Stimulated activated CD4-positive, alpha-beta T cell treated with anti-CD3 and anti-CD28 coated beads, Interleukin-4, amount 100 ng/mL, for 48 hours (primary cell): ENCODE results near the gene RPL29.
A peak's percentile ranks its signal among the peaks of the same experiment; 100 is the strongest.

ENCODE experiments used
- DNase-seq, 2 donors: peaks; one replicate each; pipeline ENCODE4 v3.0.0-alpha.2; 2020; ENCODE audit warnings: low read depth in 2 of 2

RPL29 gene

GRCh38 chr3:51983578-51984268 is 12.0 kb downstream of the RPL29 start:
- no peak for DNase-seq

- DNase-seq, result peak; percentile 65 to 75
Observed at GRCh38 chr3:51982838-51983577, 12.7 kb downstream of the RPL29 start, which contains the start of gene ACY1. Gene ACY1, plus strand, starts transcription at chr3:51983535. Its CDS starts 530 bp downstream, at chr3:51984065.

DNA sequence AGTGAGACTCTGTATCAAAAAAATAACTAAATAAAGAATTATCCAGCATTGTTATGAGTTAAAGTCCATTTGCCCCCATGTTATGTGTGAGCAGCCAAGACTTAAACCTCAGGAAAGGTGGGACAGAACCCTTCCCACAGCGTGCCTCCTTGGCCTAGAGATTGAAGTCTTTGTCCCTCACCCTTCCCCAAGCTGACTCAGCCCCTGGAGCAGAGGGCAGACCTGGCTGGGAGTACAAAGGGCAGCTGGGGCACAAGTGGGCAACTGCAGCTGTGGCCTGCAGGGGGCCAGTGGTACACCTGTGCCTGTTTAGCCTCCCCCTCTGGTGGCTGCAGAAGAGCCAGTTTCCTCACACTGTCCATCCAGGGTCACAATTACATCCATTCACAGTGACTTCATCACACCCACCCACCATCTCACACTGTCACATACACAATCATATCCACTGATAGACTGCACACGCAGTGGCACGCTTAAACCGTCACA is 13.3 kb downstream of the RPL29 start:
- DNase-seq, result no peak

DNA sequence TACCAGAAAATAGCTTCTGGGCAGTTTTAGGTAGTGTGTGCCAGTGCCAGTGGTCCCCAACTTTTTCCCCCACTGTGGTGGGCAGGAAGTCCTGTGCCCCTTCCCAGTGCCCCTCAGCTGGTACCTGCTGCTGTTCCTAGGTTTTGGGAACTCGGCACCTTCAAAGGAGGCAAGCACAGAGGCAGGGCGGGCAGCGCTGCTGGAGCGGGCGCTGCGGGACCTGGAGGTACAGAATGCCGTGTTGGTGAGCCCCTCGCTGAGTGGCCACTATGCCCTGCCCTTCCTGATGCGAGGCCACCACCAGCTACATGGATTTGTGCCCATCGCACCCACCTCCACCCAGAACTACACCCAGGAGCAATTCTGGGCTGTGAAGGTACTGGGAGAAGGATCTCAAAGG is 15.4 kb downstream of the RPL29 start:
- no peak for DNase-seq

DNA sequence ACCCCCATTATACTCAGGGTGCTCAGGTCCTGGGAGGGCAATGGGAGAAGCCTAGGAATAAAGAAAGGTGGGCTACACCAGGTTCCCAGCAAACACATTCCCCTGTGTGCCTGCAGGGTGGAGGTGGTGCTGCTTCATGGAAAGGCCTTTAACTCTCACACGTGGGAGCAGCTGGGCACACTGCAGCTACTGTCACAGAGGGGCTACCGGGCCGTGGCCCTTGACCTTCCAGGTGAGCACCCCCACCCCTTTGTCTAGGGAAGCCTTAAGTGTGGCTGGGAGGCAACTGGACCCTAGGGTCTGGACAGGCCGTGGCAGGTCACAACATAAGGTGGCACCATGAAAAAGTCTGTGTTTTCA is 17.6 kb downstream of the RPL29 start:
- DNase-seq, result no peak

- DNase-seq, result no peak
Observed at GRCh38 chr3:51977446-51978142, 18.1 kb downstream of the RPL29 start.

GRCh38 chr3:51975852-51976549 is 19.7 kb downstream of the RPL29 start:
- no peak for DNase-seq

DNA sequence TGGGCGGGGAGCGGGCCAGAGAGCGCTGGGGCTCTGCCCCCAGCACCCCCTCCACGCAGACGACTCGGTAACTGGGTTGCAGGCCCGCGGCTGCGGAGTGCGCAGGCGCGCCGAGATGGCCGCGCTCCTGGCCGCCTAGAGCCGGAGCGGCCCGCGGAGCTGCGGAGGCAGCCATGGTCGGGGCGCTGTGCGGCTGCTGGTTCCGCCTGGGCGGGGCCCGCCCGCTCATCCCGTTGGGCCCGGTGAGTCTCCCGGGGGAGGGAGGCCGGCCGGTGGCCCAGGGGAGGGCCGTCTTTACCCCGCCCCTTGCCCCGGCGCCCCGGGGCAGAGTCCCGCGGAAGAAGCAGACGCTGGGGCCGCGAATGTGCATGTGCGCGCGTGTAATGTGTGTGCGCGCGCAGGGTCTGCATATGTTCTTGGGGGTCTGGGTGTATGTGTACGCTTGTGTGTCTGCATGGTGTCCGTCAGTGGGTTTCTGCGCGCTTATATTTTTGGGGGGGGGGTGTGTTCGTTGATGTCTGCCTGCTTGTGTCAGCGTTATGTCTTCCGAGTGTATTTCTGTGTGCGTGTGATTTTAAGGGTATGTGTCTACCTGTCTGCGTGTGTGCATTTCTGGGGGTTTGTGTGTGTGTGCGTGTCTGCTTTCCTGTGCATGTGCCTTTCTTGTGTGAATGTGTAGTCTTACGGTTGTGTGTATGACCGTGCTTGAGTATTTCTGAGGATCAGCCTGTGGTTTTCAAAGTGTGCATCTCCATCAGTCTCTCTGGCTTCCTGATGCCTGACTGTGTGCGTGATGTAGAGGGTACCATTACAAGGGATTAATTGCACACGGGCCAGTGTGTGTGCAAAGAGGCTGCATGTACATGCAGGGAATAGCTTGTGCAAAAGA is 20.5 kb downstream of the RPL29 start, which contains the start of gene ABHD14A:
Gene ABHD14A (plus strand): TSS at position 102 of the 889 bp plus-strand sequence. CDS start 72 bp downstream, at position 174.
- DNase-seq, result peak; percentile 47 to 60

DNA sequence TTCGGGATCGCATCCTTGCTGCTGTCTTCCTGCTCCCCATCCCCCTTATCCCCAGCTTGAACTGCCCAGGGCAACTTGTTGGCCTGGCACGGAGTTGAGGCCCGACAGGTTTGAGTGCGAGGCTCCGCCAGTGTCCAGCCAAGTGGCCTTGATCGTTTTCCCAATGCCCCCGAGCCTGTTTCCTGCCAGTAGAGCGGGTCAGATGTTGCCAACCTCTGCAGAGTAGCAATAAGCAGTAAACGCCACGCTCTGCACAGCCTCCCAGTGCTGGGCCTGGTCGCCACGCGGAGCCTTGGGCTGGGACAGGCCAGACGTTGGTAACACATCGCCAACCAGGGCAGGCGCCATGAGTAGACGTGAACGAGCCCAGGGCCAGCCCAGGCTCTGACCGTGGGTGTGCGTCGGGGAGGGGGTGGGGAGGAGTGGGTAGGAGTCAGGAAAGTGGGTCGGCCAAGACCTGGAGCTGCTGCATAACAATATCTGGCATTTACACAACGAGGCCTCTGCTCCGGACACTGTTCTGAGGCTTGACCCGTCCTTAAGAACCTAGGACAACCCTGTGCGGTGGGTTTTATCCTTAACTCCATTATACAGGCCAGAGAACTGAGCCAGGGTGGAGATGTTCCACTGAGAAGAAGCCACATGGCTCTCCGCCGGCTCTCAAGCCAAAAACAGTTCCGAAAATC is 21.3 kb downstream of the RPL29 start:
- DNase-seq, result no peak

GRCh38 chr3:51971350-51971749 is 24.3 kb downstream of the RPL29 start:
- no peak for DNase-seq

GRCh38 chr3:51970606-51971300 is 24.9 kb downstream of the RPL29 start:
- DNase-seq, result no peak

DNA sequence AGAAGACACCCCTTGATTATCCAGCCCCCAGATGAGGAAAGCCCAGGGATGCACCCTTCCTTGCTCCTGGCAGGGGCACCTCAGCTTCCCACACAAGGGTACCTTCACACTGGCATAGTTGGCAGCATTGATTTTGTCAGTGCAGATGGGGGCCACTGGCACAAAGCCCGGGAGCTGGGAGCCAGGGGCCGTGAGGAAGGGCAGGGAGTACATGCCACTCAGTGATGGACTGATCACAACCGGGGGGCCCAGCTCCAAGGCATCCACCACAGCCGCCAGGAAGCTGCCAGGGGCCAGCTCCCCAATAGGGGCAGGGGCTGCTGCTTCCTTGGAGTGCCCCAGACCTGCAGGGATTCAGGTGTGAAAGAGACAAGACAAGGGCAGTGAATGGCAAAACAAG is 25.9 kb downstream of the RPL29 start:
- DNase-seq, result no peak

DNA sequence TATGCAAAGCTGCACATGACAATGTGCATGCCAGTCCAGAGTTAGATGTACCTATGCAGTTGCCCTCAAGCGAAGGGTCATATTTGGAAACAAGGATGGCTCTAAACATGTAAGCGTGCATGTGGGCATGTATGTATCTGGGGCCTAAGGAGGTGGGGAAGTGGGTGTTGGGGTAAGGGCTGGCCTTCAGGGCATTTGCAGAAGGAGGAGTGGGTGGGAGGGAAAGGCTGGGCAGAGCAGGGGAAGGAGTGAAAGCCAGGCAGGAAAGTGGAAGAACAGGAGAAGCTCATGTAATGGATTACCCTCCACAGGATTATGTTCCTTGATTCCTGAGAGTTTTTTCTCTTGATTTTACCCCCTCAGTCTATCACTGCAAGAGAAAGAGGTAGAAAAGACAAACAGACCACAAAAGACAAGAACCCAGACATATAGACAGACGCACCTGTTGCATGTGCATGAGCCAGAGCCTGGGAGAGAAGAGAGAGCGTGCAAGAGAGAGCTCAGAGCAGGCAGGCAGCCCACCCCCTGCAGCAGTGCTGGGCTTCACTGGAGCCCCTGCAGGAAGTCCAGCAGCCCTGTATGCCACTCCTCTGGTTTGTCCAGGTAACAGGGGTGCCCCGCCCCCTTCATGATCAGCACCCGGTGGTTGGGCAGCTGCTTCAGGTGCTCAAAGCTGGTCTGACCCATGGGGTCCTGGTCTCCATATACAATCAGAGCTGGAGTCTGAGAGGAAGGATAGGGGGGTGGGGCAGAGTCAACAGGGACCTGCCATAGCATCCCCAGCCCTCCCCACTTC is 26.6 kb downstream of the RPL29 start:
- DNase-seq, result no peak

DNA sequence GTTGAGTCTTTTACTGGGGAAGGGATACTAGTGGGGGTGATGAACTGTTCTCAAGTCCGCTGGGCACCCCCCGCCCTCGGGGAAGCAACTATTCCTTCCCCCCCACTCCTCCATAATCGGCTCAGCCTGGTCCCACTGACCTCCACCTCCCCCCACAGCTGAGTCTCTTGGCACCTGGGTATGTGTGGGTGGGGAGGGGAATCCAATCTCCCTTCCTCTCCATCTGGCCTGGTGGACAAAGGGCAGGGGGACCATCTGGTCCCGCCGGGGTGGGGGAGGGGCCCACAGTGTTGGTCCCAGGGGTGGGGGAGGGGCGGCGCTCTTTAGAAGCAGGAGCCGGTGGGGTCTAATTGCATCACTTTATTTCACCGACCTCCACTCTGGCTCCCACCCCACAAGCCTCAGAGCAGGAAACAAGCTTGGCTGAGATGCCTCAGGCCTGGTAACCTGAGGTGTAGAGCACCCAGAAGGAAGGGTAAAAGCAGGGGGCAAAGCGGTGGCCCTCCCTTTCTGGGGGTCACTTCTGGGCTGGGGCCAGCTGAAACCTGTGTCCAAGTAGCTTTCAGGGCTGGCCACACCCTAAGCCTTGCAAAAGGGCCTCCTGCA is 27.4 kb downstream of the RPL29 start:
- no peak for DNase-seq

DNA sequence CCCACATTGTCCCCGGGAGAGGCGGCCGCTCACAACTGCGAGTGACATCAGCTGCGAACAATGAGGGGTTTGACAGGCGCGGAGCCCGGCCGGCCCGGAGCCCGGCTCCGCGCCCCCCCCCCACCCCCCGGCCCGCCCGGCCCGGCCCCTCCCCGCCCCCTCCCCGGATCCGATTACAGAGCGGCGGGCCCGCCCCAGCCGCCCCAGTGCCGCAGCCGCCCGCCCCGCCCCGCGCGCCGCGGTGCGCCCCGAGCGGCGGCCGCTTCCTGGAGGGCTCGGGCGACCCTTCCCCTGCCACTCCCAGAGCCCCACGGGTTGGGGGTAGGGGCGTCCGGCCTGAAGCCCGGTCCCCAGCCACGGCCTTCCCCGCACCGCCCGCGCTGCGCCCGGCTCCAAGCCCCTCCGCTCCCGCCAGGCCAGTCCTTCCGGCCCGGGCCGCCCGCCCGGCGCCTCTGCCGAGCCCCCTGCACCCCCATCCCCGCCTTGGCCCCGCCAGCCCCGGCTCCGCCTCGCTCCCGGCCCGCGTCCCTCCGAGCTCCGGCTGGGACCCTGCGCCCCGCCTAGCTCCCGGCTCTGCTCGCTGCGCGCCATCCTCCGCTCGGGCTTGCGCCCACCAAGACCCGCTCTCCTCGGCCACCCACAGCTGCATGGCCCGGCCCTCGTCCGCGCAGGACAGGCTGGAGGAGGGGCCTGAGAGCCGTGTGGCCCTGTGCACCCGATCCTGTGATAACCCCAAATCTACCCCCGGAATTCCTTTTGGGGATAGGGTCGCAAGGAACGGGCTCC is 28.1 kb downstream of the RPL29 start, which contains the start of gene PCBP4:
Gene PCBP4 (minus strand): TSS at position 71 of the 786 bp plus-strand sequence. CDS start 6,214 bp downstream, outside the sequence.
- DNase-seq, result no peak

- no peak for DNase-seq
Observed at GRCh38 chr3:51966922-51967383, 28.7 kb downstream of the RPL29 start.

DNA sequence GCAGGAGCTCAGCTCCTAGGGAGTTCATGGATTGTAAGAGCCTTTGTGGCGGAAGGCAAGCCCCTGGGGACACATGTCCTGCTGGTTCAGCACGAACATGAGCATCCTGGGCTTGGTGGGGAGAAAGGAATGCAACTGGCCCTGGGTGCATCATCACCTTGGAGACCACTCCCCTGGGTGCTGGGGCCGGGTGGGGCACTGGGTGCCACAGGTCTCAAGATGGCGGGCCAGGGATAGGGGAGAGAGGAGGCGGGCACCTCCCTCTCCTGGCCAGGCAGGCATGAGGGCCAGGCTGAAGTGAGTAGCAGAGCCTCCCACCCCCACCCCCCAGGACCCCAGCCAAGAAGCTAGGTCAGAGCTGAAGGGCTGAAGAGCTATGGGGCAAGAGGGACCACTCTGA is 29.2 kb downstream of the RPL29 start:
- no peak for DNase-seq
